H1 (cell line): ENCODE data around the gene MXRA7. TPM values are rescaled to one million over a fixed set of nuclear protein-coding genes. Genes with fewer than 3 reads are reported as not detected.

Source experiments
- CTCF ChIA-PET: fragments of 300-600 bp; sonication (Branson Sonifier 250); formaldehyde crosslinking; loops from one replicate; lab custom pipeline; 2021; ENCODE audit not compliant: partially characterized antibody; lab: Charles Lee
- POLR2A ChIA-PET: fragments of 300-600 bp; sonication (Branson Sonifier 250); formaldehyde crosslinking; loops from one replicate; lab custom pipeline; 2021; ENCODE audit warnings: inconsistent platforms; ENCODE audit not compliant: partially characterized antibody; lab: Charles Lee
- DNase-seq, 2 experiments: peaks; one replicate each; pipeline versions ENCODE4 v3.0.0 to v3.0.0-alpha.2; 2010 to 2022; ENCODE audit warnings: low spot score in 2 of 2, low read depth in 1 of 2, mixed read lengths in 1 of 2
- FAIRE-seq: peaks from 2 replicates; lab custom pipeline; 2011; peaks lifted over from hg19 to GRCh38; lab: Jason Lieb, UNC
- H2AFZ ChIP-seq: 2 replicates; pipeline ENCODE4 v1.8.1; 2012; ENCODE audit warnings: low read length, inconsistent platforms
- H2AK5ac ChIP-seq: 2 replicates; pipeline ENCODE4 v1.6.1; 2013; ENCODE audit warnings: low read depth, low read length
- H2BK120ac ChIP-seq: replicated peaks from 2 replicates; pipeline ENCODE3; 2013; ENCODE audit warnings: low read depth, low read length, inconsistent platforms
- H2BK12ac ChIP-seq: 2 replicates; pipeline ENCODE4 v1.6.1; 2013; ENCODE audit warnings: low read depth, low read length
- H2BK15ac ChIP-seq: 2 replicates; pipeline ENCODE4 v1.6.1; 2013; ENCODE audit warnings: low read length
- H2BK20ac ChIP-seq: 2 replicates; pipeline ENCODE4 v1.6.1; 2013; ENCODE audit warnings: low read length
- H2BK5ac ChIP-seq: 2 replicates; pipeline ENCODE4 v1.6.1; 2013; ENCODE audit warnings: low read depth, low read length
- H3K14ac ChIP-seq: 2 replicates; pipeline ENCODE4 v1.6.1; 2013; ENCODE audit warnings: inconsistent platforms; ENCODE audit not compliant: insufficient read length
- H3K18ac ChIP-seq: 2 replicates; pipeline ENCODE4 v1.6.1; 2013; ENCODE audit warnings: low read length; ENCODE audit errors: extremely low read depth
- H3K23ac ChIP-seq: 2 replicates; pipeline ENCODE4 v1.6.1; 2013; ENCODE audit warnings: inconsistent platforms; ENCODE audit not compliant: insufficient read length
- H3K23me2 ChIP-seq: 2 replicates; pipeline ENCODE4 v1.6.1; 2013; ENCODE audit warnings: low read depth, low read length
- H3K27ac ChIP-seq: 2 replicates; pipeline ENCODE4 v1.6.1; 2011; ENCODE audit warnings: low read depth, low read length, inconsistent platforms
- H3K27me3 ChIP-seq, 4 experiments: replicated peaks in 1 of 4; 1 replicate in 1 of 4; 2 replicates in 3 of 4; pipeline versions ENCODE4 v1.6.1 to v1.8.1; 2011 to 2013; ENCODE audit warnings: low read length in 3 of 4, mild to moderate bottlenecking in 3 of 4, inconsistent platforms in 2 of 4, mixed read lengths in 2 of 4, moderate library complexity in 1 of 4; ENCODE audit not compliant: control insufficient read depth in 3 of 4, insufficient read depth in 3 of 4; ENCODE audit errors: extremely low read depth in 1 of 4
- H3K36me3 ChIP-seq, 4 experiments: 2 replicates each; pipeline versions ENCODE4 v1.6.1 to v1.8.1; 2011 to 2013; ENCODE audit warnings: mild to moderate bottlenecking in 4 of 4, low read length in 3 of 4, moderate library complexity in 2 of 4, control low read depth in 1 of 4, inconsistent platforms in 1 of 4; ENCODE audit not compliant: insufficient read depth in 4 of 4, control insufficient read depth in 2 of 4
- H3K4ac ChIP-seq: replicated peaks from 2 replicates; pipeline ENCODE3; 2013; ENCODE audit warnings: low read length, low read depth, mixed read lengths, inconsistent platforms; ENCODE audit not compliant: insufficient read length
- H3K4me1 ChIP-seq, 4 experiments: replicated peaks in 1 of 4; 1 replicate in 1 of 4; 2 replicates in 3 of 4; pipeline versions ENCODE4 v1.6.1 to v1.8.1; 2011 to 2013; ENCODE audit warnings: low read length in 3 of 4, inconsistent platforms in 2 of 4, mixed read lengths in 1 of 4; ENCODE audit not compliant: insufficient read depth in 4 of 4, control insufficient read depth in 3 of 4
- H3K4me2 ChIP-seq, 2 experiments: 2 replicates each; pipeline versions ENCODE4 v1.6.1 to v1.8.1; 2011 to 2013; ENCODE audit warnings: low read depth in 2 of 2, low read length in 2 of 2, control low read depth in 1 of 2, inconsistent platforms in 1 of 2, mild to moderate bottlenecking in 1 of 2; ENCODE audit not compliant: insufficient read depth in 1 of 2
- H3K4me3 ChIP-seq, 4 experiments: fragments of 200-600, 300-600 bp in 1 of 4; sonication (generic), shearing (Covaris generic), sonication (Bioruptor Twin) in 1 of 4; 2 replicates each; pipeline versions ENCODE4 v1.5.1 to v1.8.1; 2011 to 2016; ENCODE audit warnings: low read length in 4 of 4, low read depth in 3 of 4, control low read depth in 2 of 4, inconsistent platforms in 2 of 4, mild to moderate bottlenecking in 2 of 4, mixed read lengths in 1 of 4, moderate library complexity in 1 of 4; ENCODE audit not compliant: insufficient read depth in 2 of 4; ENCODE audit errors: extremely low read depth in 1 of 4
- H3K56ac ChIP-seq: replicated peaks from 2 replicates; pipeline ENCODE3; 2013; ENCODE audit warnings: low read depth, mild to moderate bottlenecking, mixed read lengths, low read length, inconsistent platforms; ENCODE audit not compliant: insufficient read length
- H3K79me1 ChIP-seq: 2 replicates; pipeline ENCODE4 v1.6.1; 2013; ENCODE audit warnings: low read depth, low read length, control low read depth
- H3K79me2 ChIP-seq, 2 experiments: 2 replicates each; pipeline versions ENCODE4 v1.6.1 to v1.8.1; 2012 to 2013; ENCODE audit warnings: low read length in 2 of 2, mild to moderate bottlenecking in 2 of 2, inconsistent platforms in 1 of 2; ENCODE audit not compliant: insufficient read depth in 2 of 2, control insufficient read depth in 1 of 2
- H3K9ac ChIP-seq, 4 experiments: replicated peaks in 1 of 4; 1 replicate in 1 of 4; 2 replicates in 3 of 4; pipeline versions ENCODE4 v1.6.1 to v1.8.1; 2011 to 2013; ENCODE audit warnings: low read depth in 3 of 4, low read length in 3 of 4, control low read depth in 2 of 4, mild to moderate bottlenecking in 2 of 4, moderate library complexity in 2 of 4, inconsistent platforms in 1 of 4; ENCODE audit errors: extremely low read depth in 1 of 4
- H3K9me3 ChIP-seq, 2 experiments: 2 replicates each; pipeline versions ENCODE4 v1.6.1 to v1.8.1; 2012 to 2013; ENCODE audit warnings: mild to moderate bottlenecking in 2 of 2, moderate library complexity in 2 of 2, control low read depth in 1 of 2, inconsistent platforms in 1 of 2, low read depth in 1 of 2, low read length in 1 of 2, mixed read lengths in 1 of 2; ENCODE audit not compliant: insufficient read depth in 2 of 2
- H4K20me1 ChIP-seq, 2 experiments: replicated peaks in 1 of 2; 2 replicates each; pipeline versions ENCODE3 to v1.8.1; 2011 to 2013; ENCODE audit warnings: inconsistent platforms in 2 of 2, low read length in 2 of 2, mild to moderate bottlenecking in 1 of 2; ENCODE audit not compliant: insufficient read depth in 2 of 2, control insufficient read depth in 1 of 2
- H4K5ac ChIP-seq: 2 replicates; pipeline ENCODE4 v1.6.1; 2013; ENCODE audit warnings: low read length, low read depth, mixed read lengths, inconsistent platforms; ENCODE audit not compliant: insufficient read length
- H4K8ac ChIP-seq: 2 replicates; pipeline ENCODE4 v1.8.0; 2013; ENCODE audit warnings: mild to moderate bottlenecking, moderate library complexity, low read length, inconsistent platforms; ENCODE audit not compliant: insufficient read depth; ENCODE audit errors: extremely low read depth
- H4K91ac ChIP-seq: replicated peaks from 2 replicates; pipeline ENCODE3; 2013; ENCODE audit warnings: low read length, mixed read lengths, inconsistent platforms; ENCODE audit not compliant: insufficient read length
- ASH2L ChIP-seq: fragments of 200-600, 300-600 bp; sonication (generic); IDR thresholded peaks from one replicate; pipeline ENCODE4 v1.7.1; 2017; ENCODE audit warnings: low read length
- CHD1 ChIP-seq: IDR thresholded peaks from 2 replicates; pipeline ENCODE4 v1.6.1; 2012; ENCODE audit warnings: low read depth, low read length, improper control_type of control experiment
- CREB1 ChIP-seq: IDR thresholded peaks from 2 replicates; pipeline ENCODE4 v1.6.1; 2012; ENCODE audit warnings: inconsistent platforms
- CTBP2 ChIP-seq: IDR thresholded peaks from 2 replicates; pipeline ENCODE4 v1.7.0; 2011; ENCODE audit warnings: borderline replicate concordance, mild to moderate bottlenecking, moderate library complexity, mixed read lengths, low read length; ENCODE audit not compliant: insufficient read depth, insufficient read length
- FOSL1 ChIP-seq: IDR thresholded peaks from 2 replicates; pipeline ENCODE4 v1.6.1; 2011; ENCODE audit warnings: mild to moderate bottlenecking, low read depth, low read length, moderate library complexity; ENCODE audit not compliant: insufficient read depth
- JUND ChIP-seq: IDR thresholded peaks from 2 replicates; pipeline ENCODE4 v1.6.1; 2011; ENCODE audit warnings: mild to moderate bottlenecking, improper control_type of control experiment, low read length
- KDM1A ChIP-seq: fragments of 200-600, 300-600 bp; sonication (generic); IDR thresholded peaks from 2 replicates; pipeline ENCODE4 v1.7.1; 2016; ENCODE audit warnings: mild to moderate bottlenecking, low read length, borderline replicate concordance
- POLR2AphosphoS5 ChIP-seq: IDR thresholded peaks from 2 replicates; pipeline ENCODE4 v1.6.1; 2011; ENCODE audit warnings: low read depth, low read length
- RFX5 ChIP-seq: IDR thresholded peaks from 2 replicates; pipeline ENCODE4 v1.6.1; 2011; ENCODE audit warnings: low read depth, low read length, improper control_type of control experiment, borderline replicate concordance
- TEAD4 ChIP-seq: IDR thresholded peaks from 2 replicates; pipeline ENCODE4 v1.6.1; 2012; ENCODE audit warnings: low read depth, low read length, inconsistent platforms, mixed read lengths
- WGBS, 2 experiments: shearing (Covaris generic) in 1 of 2; methylation state at CpG; one replicate each; pipeline versions ENCODE4 v1.1.6 to v1.1.7; 2013 to 2015; ENCODE audit warnings: low lambda C conversion rate in 2 of 2, mixed read lengths in 2 of 2, inconsistent platforms in 1 of 2, low coverage in 1 of 2, missing lambda C conversion rate in 1 of 2; ENCODE audit not compliant: insufficient replicate concordance in 2 of 2, insufficient coverage in 1 of 2, insufficient read length in 1 of 2; ENCODE audit errors: extremely low coverage in 1 of 2, missing lambda C conversion rate in 1 of 2; 5-methylcytosine and 5-hydroxymethylcytosine counted together
- polyA plus RNA-seq, 7 experiments: library from polyadenylated mRNA; depleted of rRNA in 3 of 7; stranded (reverse) in 5 of 7; unstranded in 2 of 7; fragments of >200 nt in 5 of 7; fragments of 200-250 nt in 2 of 7; gene quantifications; 1 replicate in 5 of 7; 2 replicates in 1 of 7; 4 replicates in 1 of 7; pipeline versions ENCODE4 v1.2.1 to v1.2.3, GENCODE V29; 2011 to 2013; ENCODE audit warnings: missing spikeins in 2 of 7, mixed read lengths in 2 of 7
- total RNA-seq: library from RNA; stranded (reverse); fragmentation: NEBNext Ultra II Directional; extraction: Animal tissue kit (Norgen Biotek cat#: 25700); gene quantifications from 2 replicates; pipeline ENCODE4 v1.2.1, GENCODE V29; 2021
- TF ChIP-seq, protein P1 (sequence below), 3 experiments: IDR thresholded peaks; 1 replicate in 2 of 3; 2 replicates in 1 of 3; pipeline versions ENCODE4 v1.5.1 to v1.6.1; 2011; ENCODE audit warnings: low read length in 3 of 3, mild to moderate bottlenecking in 3 of 3, inconsistent platforms in 2 of 3, low read depth in 1 of 3, moderate library complexity in 1 of 3; ENCODE audit not compliant: insufficient read depth in 1 of 3; ENCODE audit errors: control extremely low read depth in 1 of 3

Gene MXRA7
- total and polyA plus RNA-seq, 2 of the 8 experiments (the other 6 are each of a cell fraction or from before 2014, with no cell fraction given), result 17.8 to 26.6 TPM

DNA sequence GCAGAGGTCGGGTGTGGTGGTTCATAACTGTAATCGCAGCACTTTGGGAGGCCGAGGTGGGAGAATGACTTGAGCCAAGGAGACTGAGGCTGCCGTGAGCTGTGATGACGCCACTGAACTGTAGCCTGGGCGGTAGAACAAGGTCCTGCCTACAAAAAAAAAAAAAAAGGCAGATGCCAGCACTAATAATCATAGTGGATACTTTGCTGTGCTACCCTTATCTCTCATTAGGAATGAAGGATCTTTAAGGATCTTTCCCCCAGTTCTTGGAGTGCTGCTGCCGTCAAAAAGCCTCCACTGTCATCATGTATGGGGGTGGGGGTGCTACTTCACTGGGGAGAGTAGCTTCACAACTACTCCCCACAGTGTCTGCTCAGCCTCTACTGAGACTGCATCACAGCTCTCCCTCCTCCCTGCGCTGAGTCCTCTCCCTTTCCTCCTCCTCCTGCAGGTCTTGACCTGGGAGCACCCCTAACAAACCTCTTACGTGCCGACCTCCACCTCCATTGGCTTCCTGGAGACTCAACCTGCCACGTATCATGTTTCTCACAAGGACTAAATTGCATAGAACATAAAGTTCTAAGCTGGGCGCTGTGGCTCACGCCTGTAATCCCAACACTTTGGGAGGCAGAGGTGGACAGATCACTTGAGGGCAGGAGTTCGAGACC is 42.8 kb downstream of the MXRA7 start:
- Histone ChIP-seq H4K5ac (no peak overlapping the region), H3K79me1 (no peaks in the 10 kb centered on the region), H2AFZ (0 out of 2 replicates have a peak overlapping the region, but pooled peaks have one; percentile 45), H3K27ac (no peak overlapping the region), H3K23me2 (peaks cover 10% of the 10 kb centered on the region), H4K20me1 (no peaks in the 10 kb centered on the region), H3K27me3 (no peaks in the 10 kb centered on the region), H3K4ac (no peak overlapping the region), H2BK12ac (0 out of 2 replicates have a peak overlapping the region, but pooled peaks have one; percentile 68), H2AK5ac (no peak overlapping the region), H3K14ac (no peak overlapping the region), H3K9ac (no peak overlapping the region), H3K4me2 (no peak overlapping the region), H3K4me3 (no peak overlapping the region), H2BK5ac (no peak overlapping the region), H3K79me2 (no peaks in the 10 kb centered on the region), H4K8ac (no peak overlapping the region), H3K18ac (no peak overlapping the region), H2BK120ac (no peak overlapping the region), H2BK15ac (no peak overlapping the region; the same call in 1 of the 2 replicates), H3K36me3 (no peaks in the 10 kb centered on the region), H4K91ac (no peak overlapping the region), H3K56ac (no peak overlapping the region), H3K23ac (no peak overlapping the region), H3K4me1 (peaks cover 3 to 10% (median 8%) of the 10 kb centered on the region in 4 experiments), H3K9me3 (no peaks in the 10 kb centered on the region), H2BK20ac (no peak overlapping the region)
- CTCF ChIA-PET, result interaction anchor here (0.5 to 2.3 kb wide), 8 partner anchors 8 to 732 kb away, joined by 3 to 6 read pairs (median 4); no protein-coding TSS in a partner anchor
- POLR2A ChIA-PET, result no interaction called here
- DNase-seq (no peak), FAIRE-seq (no peak)
- WGBS, 2 experiments, result 89% methylated on average over 14 of the region's 14 CpGs; no CpG with 5 or more reads in 1 of the 2 experiments
- TF ChIP-seq RFX5 (no peak), KDM1A (no peak), FOSL1 (no peak), JUND (no peak), CTBP2 (no peak), CHD1 (no peak), POLR2AphosphoS5 (no peak), CREB1 (no peak), TEAD4 (no peak), ASH2L (no peak)
- TF ChIP-seq, protein P1, sequence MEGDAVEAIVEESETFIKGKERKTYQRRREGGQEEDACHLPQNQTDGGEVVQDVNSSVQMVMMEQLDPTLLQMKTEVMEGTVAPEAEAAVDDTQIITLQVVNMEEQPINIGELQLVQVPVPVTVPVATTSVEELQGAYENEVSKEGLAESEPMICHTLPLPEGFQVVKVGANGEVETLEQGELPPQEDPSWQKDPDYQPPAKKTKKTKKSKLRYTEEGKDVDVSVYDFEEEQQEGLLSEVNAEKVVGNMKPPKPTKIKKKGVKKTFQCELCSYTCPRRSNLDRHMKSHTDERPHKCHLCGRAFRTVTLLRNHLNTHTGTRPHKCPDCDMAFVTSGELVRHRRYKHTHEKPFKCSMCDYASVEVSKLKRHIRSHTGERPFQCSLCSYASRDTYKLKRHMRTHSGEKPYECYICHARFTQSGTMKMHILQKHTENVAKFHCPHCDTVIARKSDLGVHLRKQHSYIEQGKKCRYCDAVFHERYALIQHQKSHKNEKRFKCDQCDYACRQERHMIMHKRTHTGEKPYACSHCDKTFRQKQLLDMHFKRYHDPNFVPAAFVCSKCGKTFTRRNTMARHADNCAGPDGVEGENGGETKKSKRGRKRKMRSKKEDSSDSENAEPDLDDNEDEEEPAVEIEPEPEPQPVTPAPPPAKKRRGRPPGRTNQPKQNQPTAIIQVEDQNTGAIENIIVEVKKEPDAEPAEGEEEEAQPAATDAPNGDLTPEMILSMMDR (IDR thresholded peaks at IDR 0.05; ENCODE audit: control extremely low read depth in 1 of 3, insufficient read depth in 1 of 3, low read depth in 1 of 3, low read length in 3 of 3), result no peak
